ENCODE data around the gene DCPS.
"Not testable (repeated sequence)": the region's sequence is repeated elsewhere in the genome, so short reads cannot be mapped to it uniquely, and the experiment has no call there.

DCPS gene

DNA sequence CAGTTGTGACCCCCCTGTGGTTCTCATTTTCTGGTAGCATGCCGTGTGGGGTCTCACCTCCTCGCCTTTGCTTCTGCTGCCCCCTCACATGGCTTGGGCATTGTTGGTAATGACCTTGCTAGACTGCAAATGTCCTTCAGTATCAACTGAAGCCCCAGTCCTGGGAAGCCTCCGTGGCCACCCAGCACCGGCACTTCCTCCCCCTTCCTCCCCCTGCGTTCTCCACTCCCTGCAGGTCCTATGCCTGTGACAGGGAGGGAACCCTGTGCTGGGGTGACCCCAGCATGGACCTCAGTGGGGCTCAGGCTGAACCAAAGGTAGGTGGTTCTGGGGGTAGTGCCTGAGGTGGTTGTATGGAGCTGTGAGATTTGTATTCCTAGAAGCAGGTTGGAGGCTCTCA lies 57.5 kb downstream of the DCPS start:
- no peak for DNase-seq (ENCODE audit: low spot score)

DNA sequence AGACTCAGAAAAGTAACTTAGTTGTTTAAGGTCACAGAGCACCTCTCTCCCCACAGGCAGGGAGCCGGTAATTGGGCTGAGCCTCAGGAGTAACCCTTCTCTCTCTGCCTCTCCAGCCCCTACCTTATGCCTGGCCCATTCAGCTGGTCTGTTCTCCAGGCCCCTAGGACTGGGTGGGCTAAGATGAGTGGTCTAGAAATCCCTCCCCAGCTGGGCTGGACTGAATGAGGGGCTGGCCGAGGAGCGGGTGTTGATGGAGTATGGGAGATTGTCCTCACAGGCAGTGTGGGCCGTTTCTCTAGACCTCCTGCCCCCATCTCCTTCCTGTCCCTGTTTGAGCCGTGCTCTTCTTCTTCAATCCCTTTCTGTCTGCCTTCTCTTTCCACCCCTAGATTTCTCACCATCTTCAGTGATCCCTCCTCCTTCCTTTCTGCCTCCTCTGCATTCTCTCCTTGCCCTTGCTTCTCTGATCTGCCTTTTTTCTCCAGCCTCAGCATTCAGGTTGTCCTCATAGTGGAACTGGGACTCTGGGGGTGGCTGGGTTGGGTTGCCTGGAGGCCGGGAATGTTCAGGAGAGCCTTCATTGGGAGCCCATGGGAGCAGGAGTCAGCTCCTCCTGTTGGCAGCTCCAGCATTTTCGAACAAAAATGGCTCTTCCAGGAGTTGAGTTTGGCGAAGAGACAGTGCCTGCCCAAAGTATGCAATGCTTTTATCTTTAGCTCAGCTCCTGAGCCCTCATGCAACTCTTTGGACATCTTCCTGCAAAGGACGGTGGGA lies 59.2 kb downstream of the DCPS start:
- no peak for DNase-seq (ENCODE audit: low spot score)

DNA sequence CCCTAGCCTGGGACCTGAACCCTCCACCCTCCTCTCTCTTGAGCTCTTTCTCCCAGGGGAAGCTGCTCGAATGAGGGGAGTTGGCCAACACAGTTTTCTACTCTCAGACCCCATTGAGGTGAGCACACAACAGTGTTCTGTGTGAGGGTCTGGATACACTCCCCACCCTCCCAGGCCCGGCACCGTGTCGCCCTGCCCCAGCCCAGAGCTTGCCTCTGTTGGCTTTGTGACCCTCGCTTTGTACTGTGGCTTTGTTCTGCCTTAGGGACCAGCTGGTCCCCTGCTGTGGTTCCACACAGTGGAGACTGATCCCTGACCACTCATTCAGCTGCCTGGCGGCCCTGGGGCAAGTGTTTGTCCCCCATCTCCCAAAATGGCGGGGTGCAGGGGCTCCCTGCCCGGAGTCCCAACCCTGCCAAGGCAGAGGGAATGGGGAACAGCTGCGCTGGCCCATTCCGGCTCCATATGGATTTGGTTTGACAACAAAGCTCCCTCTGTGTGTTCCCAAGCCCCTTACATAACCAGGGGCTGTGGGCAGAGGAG lies 59.9 kb downstream of the DCPS start:
- DNase-seq (ENCODE audit: low spot score), result no peak

DNA sequence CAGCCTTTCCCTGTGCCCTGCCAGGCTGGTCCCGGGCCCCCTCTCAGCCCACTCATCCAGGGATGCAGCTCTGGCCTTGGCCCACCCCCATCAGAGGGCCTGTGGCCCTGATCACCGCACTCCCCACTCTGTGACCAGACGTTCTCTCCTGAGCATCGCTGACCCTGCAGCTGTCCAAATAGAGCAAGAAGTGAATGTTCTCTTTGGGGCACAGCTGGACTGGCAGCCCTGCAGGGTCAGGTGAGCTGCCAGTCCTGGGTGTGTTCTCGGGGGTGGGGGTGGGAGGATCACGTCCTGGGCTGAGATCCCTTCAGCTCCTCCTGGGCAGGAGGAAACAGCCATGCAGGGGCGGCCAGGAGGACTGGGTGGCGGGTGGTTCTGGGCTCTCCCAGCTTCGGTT lies 60.9 kb downstream of the DCPS start:
- DNase-seq (ENCODE audit: low spot score), result not testable (repeated sequence)

DNA sequence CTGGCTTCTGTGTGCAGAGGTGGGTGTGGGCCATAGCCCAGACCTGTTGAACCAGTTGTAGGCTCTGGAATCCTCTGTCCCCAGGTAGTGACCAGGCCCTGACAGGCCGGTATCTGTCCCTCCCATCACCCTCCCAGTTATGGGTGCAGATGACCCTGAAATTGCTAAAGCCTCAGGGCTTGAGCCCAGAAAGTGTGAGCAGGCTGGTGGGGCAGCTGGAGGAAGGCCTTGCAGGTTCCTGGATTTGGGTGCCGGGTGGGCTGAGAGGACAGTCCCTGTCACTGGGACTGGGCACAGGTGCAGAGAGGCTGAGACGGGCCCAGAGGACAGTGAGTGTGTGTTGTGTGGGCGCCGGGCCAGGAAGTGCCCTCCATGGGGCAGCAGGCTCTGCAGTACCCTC lies 61.6 kb downstream of the DCPS start:
- DNase-seq (ENCODE audit: low spot score), result not testable (repeated sequence)

DNA sequence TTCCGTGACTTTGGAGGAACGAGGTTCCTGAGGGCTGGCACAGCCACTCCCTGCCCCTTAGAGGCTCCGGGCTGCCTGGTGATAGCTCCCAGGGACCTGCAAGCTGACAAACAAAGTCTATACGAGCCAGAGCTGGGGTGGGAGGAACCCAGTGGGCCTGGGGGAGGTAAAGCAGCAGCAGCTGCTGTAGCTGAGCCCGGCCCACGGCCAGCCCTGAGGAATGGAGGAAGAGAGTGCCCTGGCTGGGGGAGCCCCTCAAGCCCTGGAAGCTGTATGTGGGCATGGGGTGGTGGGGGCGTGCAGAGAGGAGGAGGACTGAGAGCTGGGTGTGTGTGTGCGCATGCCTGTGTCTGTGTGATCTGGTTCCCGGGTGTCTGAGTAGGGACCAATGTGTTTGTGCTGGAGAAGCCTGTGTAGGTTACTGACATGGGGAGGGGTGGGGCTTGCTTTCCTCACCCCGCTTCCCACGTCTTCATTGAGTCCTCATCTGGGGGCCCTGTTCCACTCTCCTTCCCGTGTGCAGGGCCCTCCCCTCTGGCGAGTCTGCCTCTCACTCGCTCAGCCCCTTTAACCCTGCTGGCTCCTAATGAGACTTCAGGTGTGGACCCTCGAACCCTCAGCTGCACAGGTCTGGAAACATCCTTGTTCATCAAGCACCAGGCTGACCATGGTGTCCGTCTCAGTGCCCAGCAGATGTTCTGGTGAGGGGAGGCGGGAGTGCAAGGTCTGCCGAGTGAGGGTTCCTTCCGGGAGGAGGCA lies 62.4 kb downstream of the DCPS start:
- DNase-seq (ENCODE audit: low spot score), result no peak

DNA sequence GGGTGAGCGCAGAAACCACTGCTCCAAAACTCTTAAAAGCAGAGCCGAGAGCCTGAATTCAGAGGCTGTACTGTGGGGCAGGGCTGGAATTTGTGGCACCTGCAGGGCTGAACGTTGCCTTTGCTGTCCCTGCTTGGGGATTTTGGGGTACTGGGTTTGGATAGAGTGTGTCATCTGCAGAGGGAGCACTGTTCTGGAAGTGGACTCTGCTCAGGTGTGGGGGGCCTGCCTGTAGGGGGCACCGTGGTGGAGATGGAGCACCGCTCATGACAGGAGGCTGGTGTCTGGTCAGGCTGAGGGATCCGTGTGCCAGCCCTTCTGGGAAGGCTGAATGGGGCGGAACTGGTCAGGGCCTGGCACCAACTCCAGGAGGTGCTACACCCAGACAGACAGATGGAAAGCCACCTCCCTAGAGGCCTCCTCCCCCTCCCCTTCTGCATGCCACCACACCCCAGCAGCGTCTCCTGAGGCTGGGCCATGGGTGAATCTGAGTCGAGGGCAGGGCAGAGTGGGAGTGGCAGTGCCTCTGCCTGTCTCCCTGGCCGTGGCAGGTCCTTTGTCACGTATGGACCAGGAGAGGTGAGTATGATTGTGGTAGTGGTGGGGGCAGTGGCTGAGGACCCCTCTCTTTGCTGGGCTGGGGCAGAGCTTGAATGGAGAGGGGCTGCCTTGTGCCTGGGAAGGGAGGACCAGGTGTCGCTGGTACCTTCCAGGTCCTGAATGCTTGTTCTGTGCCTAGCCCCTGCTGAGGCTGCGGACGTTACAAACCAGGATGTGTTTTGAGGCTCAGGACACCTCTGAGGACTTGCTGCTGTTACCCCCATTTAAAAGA lies 63.2 kb downstream of the DCPS start:
- not testable (repeated sequence) for DNase-seq (ENCODE audit: low spot score)

DNA sequence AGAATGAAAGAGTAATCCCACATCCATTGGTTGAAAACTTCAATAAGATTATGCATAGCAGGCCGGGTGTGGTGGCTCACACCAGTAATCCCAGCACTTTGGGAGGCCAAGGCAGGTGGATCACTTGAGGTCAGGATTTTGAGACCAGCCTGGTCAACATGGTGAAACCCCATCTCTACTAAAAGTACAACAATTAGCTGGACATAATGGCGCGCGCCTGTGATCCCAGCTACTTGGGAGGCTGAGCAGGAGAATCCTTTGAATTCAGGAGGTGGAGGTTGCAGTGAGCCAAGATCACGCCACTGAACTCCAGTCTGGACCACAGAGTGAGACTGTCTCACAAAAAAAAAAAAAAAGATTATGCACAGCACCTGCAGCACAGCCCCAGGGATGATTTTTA lies 63.9 kb downstream of the DCPS start:
- DNase-seq (ENCODE audit: low spot score), result not testable (repeated sequence)

DNA sequence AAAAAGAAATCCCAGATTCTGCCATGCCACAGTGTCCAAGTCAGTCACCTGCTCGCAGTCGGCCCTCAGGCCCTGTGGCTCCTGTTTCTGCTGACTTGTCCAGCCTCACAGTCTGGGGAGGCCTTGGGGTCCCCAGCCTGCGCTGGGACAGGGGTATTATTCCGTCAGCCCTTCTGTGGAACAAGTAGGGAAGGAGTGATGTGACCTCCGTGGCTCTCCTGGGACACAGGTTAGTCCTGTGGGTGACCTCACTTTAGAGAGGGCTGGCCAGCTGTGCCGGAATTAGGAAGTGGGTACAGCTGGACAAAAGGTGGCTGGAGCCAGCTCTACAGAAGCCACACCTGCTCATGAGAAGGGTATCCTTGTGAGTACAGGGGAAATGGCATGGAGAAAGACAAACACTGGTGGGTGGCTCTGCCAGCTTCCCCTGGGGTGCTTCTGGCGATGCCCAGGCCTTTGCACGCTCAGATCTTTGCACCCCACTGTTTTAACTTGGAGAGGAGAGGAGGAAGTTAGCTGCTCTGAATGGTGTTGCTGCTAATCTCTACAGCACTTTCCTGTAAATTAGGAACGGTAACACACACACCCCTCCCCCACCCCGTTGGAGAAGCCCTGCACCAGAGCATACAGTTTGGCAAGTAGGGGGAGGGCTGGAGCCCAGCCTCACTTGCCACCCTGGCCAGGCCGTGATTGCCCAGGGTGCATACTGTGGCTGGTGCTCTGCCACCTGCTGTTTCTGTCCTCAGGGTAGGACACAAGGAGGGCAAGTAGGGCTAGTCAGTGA lies 64.7 kb downstream of the DCPS start:
- not testable (repeated sequence) for DNase-seq (ENCODE audit: low spot score)

DNA sequence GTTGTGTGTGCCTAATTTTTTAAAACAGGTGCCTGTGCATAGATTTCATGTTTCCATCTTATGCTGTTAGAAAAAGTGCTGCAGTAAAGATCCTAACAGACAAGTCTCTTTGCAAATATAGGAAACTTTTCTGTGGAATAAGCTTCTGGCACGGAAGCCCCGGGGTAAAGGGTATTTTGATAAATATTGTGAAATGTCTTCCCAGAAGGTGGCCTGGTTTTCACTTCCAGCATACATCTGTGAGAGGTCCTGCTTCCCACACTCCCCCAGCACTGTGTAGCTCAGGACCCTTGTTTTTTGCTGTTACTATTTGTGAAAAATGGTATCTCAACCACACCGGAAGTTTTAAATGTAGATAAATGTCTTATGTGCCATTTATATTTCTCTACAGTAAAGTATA lies 66.2 kb downstream of the DCPS start:
- no peak for DNase-seq (ENCODE audit: low spot score)

DNA sequence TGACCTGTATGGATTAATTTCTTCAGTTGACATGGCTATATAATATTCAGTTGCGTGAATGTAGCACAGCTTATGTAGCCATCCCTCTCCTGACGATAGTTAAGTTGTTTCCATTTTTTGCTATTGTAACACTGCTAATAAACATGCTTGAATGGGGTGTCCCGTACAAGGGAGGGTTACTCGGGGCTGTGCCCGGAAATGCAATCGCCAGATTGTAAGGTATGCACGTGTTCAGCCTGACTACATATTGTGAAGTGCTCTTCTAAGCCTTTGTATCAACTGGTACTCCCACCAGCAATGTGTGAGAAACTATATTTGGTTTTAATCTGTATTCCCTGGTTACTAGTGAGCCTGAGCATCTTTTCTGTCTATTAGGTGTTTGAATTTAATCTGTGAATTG lies 67.7 kb downstream of the DCPS start:
- DNase-seq (ENCODE audit: low spot score), result no peak

DNA sequence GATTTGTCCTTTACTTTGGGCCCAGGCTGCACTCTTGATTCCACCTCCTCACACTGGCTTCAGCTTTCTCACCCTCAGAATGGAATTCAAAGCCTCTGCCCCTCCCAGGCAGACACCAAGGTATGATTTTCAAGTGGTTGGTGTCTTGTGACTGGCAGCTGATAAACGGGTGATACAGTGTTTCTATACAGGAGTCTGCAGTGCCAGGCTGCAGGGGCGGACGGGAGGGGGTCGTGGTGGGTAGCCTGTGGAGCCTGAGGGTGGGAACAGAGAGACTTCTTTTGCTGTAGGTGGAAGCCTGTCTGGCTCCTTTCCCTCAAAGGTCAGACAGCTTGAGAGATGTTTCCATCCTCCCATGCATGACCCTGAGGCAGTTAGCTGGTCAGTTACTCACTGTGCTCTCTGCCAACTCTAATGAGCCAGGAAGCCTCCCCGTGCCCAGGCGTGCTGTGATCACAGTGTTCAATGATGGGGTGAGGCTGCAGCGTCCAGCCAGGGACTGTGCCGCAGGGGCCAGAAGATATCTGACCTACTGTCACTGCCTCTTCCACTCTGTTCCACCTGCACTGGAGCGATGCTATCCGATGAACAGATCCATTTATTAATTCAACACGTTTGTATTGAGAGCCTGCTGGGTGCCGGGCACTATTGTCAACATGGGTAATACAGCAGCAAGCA lies 69.7 kb downstream of the DCPS start:
- DNase-seq (ENCODE audit: low spot score), result peak; percentile 42

DNA sequence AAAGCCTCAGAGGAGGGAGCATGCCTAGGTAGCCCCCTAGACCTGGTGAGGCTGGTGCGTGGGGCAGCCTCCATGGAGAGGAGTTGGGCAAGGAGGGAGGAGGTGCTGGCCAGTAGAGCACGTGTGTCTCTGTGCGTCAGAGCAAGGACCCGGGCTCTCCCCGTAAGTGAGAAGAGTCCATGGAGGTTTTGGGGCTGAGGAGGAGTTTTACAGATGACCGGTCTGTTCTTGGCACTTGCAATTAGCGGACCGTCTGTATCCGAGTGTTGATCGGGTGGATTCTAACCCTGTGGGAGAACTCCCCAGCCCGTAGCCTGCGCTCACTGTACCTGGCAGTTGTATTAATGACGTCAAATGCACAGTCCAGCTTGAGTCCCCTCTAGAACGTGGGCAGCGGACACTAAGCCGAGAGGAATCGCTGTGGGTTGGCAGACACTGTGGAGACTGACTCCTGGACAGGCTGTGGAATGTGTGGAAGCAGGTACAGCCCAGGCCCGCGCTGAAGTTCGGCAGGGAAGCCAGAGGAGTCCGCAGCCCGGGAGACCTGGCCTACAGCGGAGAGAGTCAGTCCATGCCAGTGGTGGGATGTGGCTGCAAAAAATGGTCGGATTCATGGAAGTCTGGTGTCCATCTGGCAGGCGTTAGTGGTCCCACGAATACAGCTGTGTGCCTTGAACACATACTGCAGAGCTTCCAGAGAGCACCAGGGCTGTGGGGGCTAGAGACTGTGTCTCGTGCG lies 70.9 kb downstream of the DCPS start:
- DNase-seq (ENCODE audit: low spot score), result not testable (repeated sequence)

DNA sequence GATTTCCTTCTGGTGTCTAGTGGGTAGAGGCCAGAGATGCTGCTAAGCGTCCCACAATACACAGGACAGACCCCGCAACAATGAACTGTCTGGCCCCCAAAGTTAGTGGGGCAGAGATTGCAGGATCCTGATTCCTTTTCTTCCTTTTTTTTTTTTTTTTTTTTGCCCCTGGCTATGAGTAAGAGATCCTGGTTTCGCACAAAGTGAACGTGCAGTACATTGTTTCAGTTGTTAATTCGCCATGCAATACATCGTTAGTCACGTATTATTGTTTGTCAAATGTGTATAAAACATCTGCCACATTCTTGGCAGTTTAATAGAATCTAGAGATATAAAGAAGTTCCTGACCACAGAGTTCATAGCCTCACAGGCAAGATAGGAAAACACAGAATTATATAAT lies 71.9 kb downstream of the DCPS start:
- no peak for DNase-seq (ENCODE audit: low spot score)

DNA sequence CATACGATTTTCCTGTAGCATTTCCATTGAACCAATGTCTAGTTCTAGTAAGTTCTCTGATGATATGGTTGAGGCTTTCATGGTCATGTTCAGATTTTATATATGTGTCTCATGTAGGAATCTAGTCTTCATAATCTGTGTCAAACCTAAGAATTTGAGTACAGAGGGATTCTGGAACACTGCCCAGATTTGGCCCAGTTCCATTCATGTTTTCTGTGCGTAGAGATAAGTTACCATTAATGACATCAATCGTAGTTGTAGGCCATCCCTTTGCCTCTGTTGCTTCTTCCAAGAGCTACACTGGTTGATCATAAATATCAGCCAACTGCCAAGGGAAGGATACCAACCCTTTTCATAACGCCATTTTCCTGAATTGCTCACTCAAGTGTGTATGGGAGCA lies 74.9 kb downstream of the DCPS start:
- DNase-seq (ENCODE audit: low spot score), result no peak

DNA sequence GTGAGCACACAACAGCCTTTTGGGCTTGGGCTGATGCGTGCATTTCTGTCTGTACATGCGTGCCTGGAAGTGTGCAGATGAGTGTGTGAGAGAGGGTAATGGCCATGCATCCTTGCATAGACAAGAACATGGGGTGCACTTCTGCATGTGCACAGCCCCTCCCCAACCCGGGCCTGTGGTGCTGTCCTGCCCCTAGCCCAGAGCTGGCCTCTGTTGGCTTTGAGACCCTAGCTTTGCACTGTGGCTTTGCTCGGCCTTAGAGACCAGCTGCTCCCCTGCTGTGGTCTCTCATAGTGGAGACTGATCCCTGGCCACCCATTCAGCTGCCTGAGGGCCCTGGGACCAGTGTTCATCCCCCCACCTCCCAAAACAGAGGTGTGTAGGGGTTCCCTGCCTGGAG lies 77.0 kb downstream of the DCPS start:
- no peak for DNase-seq (ENCODE audit: low spot score)

DNA sequence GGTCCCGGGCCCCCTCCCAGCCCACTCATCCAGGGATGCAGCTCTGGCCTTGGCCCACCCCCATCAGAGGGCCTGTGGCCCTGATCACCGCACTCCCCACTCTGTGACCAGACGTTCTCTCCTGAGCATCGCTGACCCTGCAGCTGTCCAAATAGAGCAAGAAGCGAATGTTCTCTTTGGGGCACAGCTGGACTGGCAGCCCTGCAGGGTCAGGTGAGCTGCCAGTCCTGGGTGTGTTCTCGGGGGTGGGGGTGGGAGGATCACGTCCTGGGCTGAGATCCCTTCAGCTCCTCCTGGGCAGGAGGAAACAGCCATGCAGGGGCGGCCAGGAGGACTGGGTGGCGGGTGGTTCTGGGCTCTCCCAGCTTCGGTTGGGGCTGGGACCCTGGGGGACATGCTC lies 78.1 kb downstream of the DCPS start:
- not testable (repeated sequence) for DNase-seq (ENCODE audit: low spot score)

DNA sequence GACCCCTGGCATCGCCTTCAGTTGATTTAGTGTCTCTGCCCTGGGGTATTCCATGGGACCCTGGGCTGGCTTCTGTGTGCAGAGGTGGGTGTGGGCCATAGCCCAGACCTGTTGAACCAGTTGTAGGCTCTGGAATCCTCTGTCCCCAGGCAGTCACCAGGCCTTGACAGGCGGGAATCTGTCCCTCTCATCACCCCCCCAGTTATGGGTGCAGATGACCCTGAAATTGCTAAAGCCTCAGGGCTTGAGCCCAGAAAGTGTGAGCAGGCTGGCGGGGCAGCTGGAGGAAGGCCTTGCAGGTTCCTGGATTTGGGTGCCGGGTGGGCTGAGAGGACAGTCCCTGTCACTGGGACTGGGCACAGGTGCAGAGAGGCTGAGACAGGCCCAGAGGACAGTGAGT lies 78.8 kb downstream of the DCPS start:
- not testable (repeated sequence) for DNase-seq (ENCODE audit: low spot score)

DNA sequence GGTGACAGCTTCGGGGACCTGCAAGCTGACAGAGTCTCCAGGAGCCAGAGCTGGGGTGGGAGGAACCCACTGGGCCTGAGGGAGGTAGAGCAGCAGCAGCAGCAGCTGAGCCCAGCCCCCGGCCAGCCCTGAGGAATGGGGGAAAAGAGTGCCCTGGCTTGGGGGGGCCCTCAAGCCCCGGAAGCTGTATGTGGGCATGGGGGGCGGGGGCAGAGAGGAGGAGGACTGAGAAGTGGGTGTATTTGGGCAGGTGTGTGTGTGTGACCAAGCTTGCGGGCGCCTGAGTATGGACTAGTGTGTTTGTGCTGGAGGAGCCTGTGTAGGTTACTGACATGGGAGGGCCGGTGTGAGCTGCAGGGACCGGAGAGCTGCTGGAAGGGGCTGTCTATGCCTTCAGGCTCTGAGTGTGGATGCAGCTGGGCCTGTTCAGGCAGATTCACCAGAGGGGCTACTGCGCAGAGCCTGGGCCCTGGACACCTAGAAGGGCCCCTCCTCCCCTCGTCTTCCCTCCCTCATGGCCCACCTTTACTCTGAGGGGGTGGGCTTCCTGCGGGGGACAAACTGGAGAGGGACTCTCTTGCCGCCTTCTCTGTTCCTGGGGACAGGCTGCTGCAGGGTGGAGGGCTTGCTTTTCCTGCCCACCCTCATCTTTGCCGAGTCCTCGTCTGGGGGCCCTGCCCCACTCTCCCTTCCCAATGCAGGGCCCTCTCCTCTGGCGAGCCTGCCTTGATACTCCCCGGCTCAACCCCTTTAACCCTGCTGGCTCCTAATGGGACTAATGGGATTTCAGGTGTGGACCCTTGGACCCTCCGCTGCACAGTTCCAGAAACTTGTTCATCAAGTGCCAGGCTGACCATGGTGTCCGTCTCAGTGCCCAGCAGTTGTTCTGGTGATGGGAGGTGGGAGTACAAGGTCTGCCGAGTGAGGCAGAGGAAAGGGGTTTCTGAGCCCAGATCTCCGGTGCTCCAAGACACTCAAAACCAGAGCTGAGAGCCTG lies 79.8 kb downstream of the DCPS start:
- no peak for DNase-seq (ENCODE audit: low spot score)

Measured in kidney tubule cell (primary cell).